ENCODE results near the gene KDM4E. TPM values are rescaled to one million over a fixed set of nuclear protein-coding genes. Genes with fewer than 3 reads are reported as not detected.

The KDM4E gene
- total and polyA plus RNA-seq, 3 donors from 2014 or later = 0.16 to 0.19 (median 0.17) TPM

DNA sequence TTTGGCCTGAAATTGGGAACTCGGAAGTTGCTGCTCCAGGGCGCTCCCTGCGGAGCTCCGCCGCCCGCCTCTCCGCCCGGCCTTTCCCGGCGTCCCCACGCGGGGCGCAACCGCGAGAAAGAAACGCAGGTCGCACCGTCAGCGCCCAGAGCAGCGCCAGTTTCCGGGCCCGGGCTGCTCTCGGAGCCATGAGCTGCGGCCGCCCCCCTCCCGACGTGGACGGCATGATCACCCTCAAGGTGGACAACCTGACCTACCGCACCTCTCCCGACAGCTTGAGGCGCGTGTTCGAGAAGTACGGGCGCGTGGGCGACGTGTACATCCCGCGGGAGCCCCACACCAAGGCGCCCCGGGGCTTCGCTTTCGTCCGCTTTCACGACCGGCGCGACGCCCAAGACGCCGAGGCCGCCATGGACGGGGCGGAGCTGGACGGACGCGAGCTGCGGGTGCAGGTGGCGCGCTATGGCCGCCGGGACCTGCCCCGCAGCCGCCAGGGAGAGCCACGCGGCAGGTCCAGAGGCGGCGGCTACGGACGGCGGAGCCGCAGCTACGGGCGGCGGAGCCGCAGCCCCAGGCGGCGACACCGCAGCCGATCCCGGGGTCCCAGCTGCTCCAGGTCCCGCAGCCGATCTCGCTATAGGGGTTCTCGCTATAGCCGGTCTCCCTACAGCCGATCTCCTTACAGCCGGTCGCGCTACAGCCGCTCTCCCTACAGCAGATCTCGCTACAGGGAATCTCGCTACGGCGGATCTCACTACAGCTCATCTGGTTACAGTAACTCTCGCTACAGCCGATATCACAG lies 42.2 kb downstream of the KDM4E start:
- peak; percentile 85 for DNase-seq
- peak overlapping the region; percentile 97 for H3K27ac ChIP-seq
- no peaks in the 10 kb centered on the region for H3K27me3 ChIP-seq
- peaks cover 7% of the 10 kb centered on the region for H3K4me1 ChIP-seq
- peak overlapping the region; percentile 80 to 84 for H3K4me3 ChIP-seq
- no peaks in the 10 kb centered on the region for H3K9me3 ChIP-seq
- TF ChIP-seq, protein P1, sequence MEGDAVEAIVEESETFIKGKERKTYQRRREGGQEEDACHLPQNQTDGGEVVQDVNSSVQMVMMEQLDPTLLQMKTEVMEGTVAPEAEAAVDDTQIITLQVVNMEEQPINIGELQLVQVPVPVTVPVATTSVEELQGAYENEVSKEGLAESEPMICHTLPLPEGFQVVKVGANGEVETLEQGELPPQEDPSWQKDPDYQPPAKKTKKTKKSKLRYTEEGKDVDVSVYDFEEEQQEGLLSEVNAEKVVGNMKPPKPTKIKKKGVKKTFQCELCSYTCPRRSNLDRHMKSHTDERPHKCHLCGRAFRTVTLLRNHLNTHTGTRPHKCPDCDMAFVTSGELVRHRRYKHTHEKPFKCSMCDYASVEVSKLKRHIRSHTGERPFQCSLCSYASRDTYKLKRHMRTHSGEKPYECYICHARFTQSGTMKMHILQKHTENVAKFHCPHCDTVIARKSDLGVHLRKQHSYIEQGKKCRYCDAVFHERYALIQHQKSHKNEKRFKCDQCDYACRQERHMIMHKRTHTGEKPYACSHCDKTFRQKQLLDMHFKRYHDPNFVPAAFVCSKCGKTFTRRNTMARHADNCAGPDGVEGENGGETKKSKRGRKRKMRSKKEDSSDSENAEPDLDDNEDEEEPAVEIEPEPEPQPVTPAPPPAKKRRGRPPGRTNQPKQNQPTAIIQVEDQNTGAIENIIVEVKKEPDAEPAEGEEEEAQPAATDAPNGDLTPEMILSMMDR (IDR thresholded peaks at IDR 0.05) = peak; percentile 32 to 49 (median 46)
- TF ChIP-seq POLR2A (IDR thresholded peaks at IDR 0.05) = no peak
- no peaks in the 10 kb centered on the region for H3K36me3 ChIP-seq (ENCODE audit: low read depth, missing control alignments)
- WGBS, 2 donors = 1% methylated on average over 38 to 72 of the region's 98 CpGs
- intact Hi-C loops (cut with DNase I; ENCODE audit: low total_unique reads) = loop anchor here (5.0 kb wide), 1 partner anchor 85 kb away; no protein-coding TSS in a partner anchor

GRCh38 chr11:95067841-95068219 lies 42.8 kb downstream of the KDM4E start:
- Histone ChIP-seq H3K36me3 (ENCODE audit: low read depth, missing control alignments) (no peaks in the 10 kb centered on the region), H3K27me3 (no peaks in the 10 kb centered on the region), H3K4me3 (peak overlapping the region; percentile 80 to 84), H3K27ac (peak overlapping the region; percentile 97), H3K4me1 (peaks cover 7% of the 10 kb centered on the region), H3K9me3 (no peaks in the 10 kb centered on the region)
- 0% methylated on average over 16 of the region's 16 CpGs for WGBS, 2 donors
- intact Hi-C loops (cut with DNase I; ENCODE audit: low total_unique reads) = loop anchor here (5.0 kb wide), 1 partner anchor 84 kb away; no protein-coding TSS in a partner anchor
- no peak for TF ChIP-seq POLR2A (IDR thresholded peaks at IDR 0.05)
- TF ChIP-seq, protein P1 (IDR thresholded peaks at IDR 0.05) = no peak
- no peak for DNase-seq

DNA sequence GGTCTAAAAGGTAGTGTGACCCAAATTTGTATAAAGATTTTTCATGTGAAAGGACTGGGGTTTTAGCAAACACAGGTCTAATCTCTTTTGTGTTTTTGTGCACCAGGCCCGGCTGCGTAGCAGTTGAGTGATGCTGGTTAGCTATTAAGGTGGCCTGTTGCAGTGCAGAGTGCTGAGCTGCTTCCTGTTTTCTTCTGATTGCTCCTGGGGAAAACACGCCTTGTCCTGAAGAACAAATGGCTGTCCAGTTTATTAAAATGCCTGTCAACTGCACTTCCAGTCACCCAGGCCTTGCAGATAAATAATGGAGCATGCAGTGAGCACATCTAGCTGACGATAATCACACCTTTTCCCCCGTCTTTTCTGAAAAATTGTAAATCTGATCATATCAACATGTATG lies 43.5 kb downstream of the KDM4E start:
- H3K4me3 ChIP-seq = peak overlapping the region; percentile 80 to 84
- peak; percentile 94 for DNase-seq
- H3K27ac ChIP-seq = peak overlapping the region; percentile 97
- TF ChIP-seq, protein P1 (IDR thresholded peaks at IDR 0.05) = no peak
- TF ChIP-seq POLR2A (IDR thresholded peaks at IDR 0.05) = no peak
- 2 to 5% methylated on average over 5 of the region's 5 CpGs for WGBS, 2 donors
- no peaks in the 10 kb centered on the region for H3K9me3 ChIP-seq
- no peaks in the 10 kb centered on the region for H3K27me3 ChIP-seq
- intact Hi-C loops (cut with DNase I; ENCODE audit: low total_unique reads) = loop anchor here (5.0 kb wide), 1 partner anchor 84 kb away; no protein-coding TSS in a partner anchor
- H3K4me1 ChIP-seq = peaks cover 7% of the 10 kb centered on the region
- H3K36me3 ChIP-seq (ENCODE audit: low read depth, missing control alignments) = no peaks in the 10 kb centered on the region

DNA sequence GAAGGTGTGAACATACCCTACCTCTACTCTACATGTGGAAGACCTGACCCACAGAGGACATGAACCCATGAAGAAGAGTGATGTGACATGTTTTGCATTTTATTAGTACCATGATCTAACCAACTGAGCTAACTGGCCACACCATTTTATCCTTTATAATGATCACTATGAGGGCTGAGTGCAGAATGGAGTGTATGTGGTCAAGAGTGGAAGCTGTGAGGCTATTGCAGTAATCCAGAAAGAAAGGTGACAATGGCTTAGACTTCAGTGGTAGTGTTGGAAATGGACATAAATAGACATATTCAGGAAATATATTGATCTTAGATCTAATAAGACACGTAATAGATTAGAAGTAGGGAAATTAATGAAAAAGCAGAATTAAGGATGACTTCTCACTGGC lies 45.4 kb downstream of the KDM4E start:
- Histone ChIP-seq H3K27ac (no peak overlapping the region), H3K27me3 (no peaks in the 10 kb centered on the region), H3K9me3 (no peaks in the 10 kb centered on the region), H3K4me3 (no peak overlapping the region), H3K36me3 (ENCODE audit: low read depth, missing control alignments) (no peaks in the 10 kb centered on the region), H3K4me1 (peaks cover 18% of the 10 kb centered on the region)
- no peak for TF ChIP-seq POLR2A (IDR thresholded peaks at IDR 0.05)
- TF ChIP-seq, protein P1 (IDR thresholded peaks at IDR 0.05) = no peak
- no peak for DNase-seq
- WGBS, 2 donors = 83 to 87% methylated on average over 1 of the region's 1 CpG
- intact Hi-C loops (cut with DNase I; ENCODE audit: low total_unique reads) = no loop called here
